Activated effector memory CD4-positive, alpha-beta T cell treated with anti-CD3 and anti-CD28 coated beads, Interleukin-2, amount 50 U/mL, for 16 hours (primary cell): ENCODE data around the gene AKNAD1.

Source experiments
- DNase-seq: peaks from one replicate; pipeline ENCODE4 v3.0.0-alpha.2; 2020

AKNAD1 gene

GRCh38 chr1:108862698-108863477 is 6.0 kb upstream of the AKNAD1 start:
- DNase-seq, result no peak

GRCh38 chr1:108862017-108862610 is 5.2 kb upstream of the AKNAD1 start:
- DNase-seq, result no peak

GRCh38 chr1:108861566-108861965 is 4.7 kb upstream of the AKNAD1 start:
- no peak for DNase-seq

- no peak for DNase-seq
These were observed 3.5 kb upstream of the AKNAD1 start for GRCh38 chr1:108860190-108860907.

- DNase-seq, result no peak
These were observed 1.5 kb upstream of the AKNAD1 start for GRCh38 chr1:108858230-108858950.

- no peak for DNase-seq
These were observed 2.5 kb downstream of the AKNAD1 start for GRCh38 chr1:108854221-108855019.

GRCh38 chr1:108852221-108852975 is 4.5 kb downstream of the AKNAD1 start:
- no peak for DNase-seq

- no peak for DNase-seq
These were observed 5.3 kb downstream of the AKNAD1 start for GRCh38 chr1:108851567-108851966.

- no peak for DNase-seq
These were observed 6.0 kb downstream of the AKNAD1 start for GRCh38 chr1:108850929-108851328.

GRCh38 chr1:108848806-108849205 is 8.1 kb downstream of the AKNAD1 start:
- DNase-seq, result no peak

GRCh38 chr1:108847494-108847893 is 9.4 kb downstream of the AKNAD1 start:
- no peak for DNase-seq

- no peak for DNase-seq
These were observed 10.9 kb downstream of the AKNAD1 start for GRCh38 chr1:108845991-108846390.

GRCh38 chr1:108845446-108845845 is 11.4 kb downstream of the AKNAD1 start:
- no peak for DNase-seq

GRCh38 chr1:108843390-108844137 is 13.3 kb downstream of the AKNAD1 start:
- no peak for DNase-seq

GRCh38 chr1:108842525-108843181 is 14.2 kb downstream of the AKNAD1 start:
- no peak for DNase-seq

GRCh38 chr1:108841703-108842102 is 15.2 kb downstream of the AKNAD1 start:
- DNase-seq, result no peak

GRCh38 chr1:108832929-108833328 is 24.0 kb downstream of the AKNAD1 start:
- DNase-seq, result no peak

GRCh38 chr1:108831225-108831624 is 25.7 kb downstream of the AKNAD1 start:
- no peak for DNase-seq

GRCh38 chr1:108830119-108831008 is 26.5 kb downstream of the AKNAD1 start:
- DNase-seq, result no peak
